HepG2 (cell line): Measurements from ENCODE around the gene CSNK1D. TPM values are rescaled to one million over a fixed set of nuclear protein-coding genes. Genes with fewer than 3 reads are reported as not detected.

Source experiments
- AFF4 ChIP-seq: sonication (generic); formaldehyde crosslinking; IDR thresholded peaks from 2 replicates; pipeline ENCODE4 v1.4.0; 2020; ENCODE audit warnings: missing genetic modification reagents
- CSRNP2 ChIP-seq: sonication (generic); formaldehyde crosslinking; conservative IDR thresholded peaks from 2 replicates; pipeline ENCODE4 v1.8.0; 2022; ENCODE audit warnings: low read depth, missing genetic modification reagents
- TP53 ChIP-seq: sonication (generic); formaldehyde crosslinking; conservative IDR thresholded peaks from 2 replicates; pipeline ENCODE4 v1.4.0; 2020; ENCODE audit warnings: missing genetic modification reagents
- ZBTB4 ChIP-seq: sonication (generic); formaldehyde crosslinking; IDR thresholded peaks from 2 replicates; pipeline ENCODE4 v1.4.0; 2020; ENCODE audit warnings: missing genetic modification reagents, mild to moderate bottlenecking, borderline replicate concordance
- ZNF407 ChIP-seq: sonication (generic); formaldehyde crosslinking; IDR thresholded peaks from one replicate; pipeline ENCODE4 v1.5.1; 2020; ENCODE audit warnings: mild to moderate bottlenecking, missing genetic modification reagents; ENCODE audit errors: not compliant biosample characterization
- ZNF484 ChIP-seq: sonication (generic); formaldehyde crosslinking; IDR thresholded peaks from 2 replicates; pipeline ENCODE4 v1.5.1; 2020; ENCODE audit warnings: mild to moderate bottlenecking, low read depth, missing genetic modification reagents, borderline replicate concordance
- ZNF740 ChIP-seq: sonication (generic); formaldehyde crosslinking; IDR thresholded peaks from 2 replicates; pipeline ENCODE4 v1.4.0; 2020; ENCODE audit warnings: missing genetic modification reagents
- ZSCAN30 ChIP-seq: sonication (generic); formaldehyde crosslinking; IDR thresholded peaks from 2 replicates; pipeline ENCODE4 v1.5.0; 2020; ENCODE audit warnings: mild to moderate bottlenecking, missing genetic modification reagents
- polyA plus RNA-seq, 8 experiments: library from polyadenylated mRNA; depleted of rRNA in 3 of 8; stranded (reverse) in 7 of 8; unstranded in 1 of 8; fragments of >200 nt; fragmentation: Illumina TruSeq in 4 of 8; extraction: Trizol in 4 of 8; gene quantifications; 2 replicates each; pipeline versions ENCODE4 v1.2.1 to v1.2.3, GENCODE V29; 2011 to 2016; ENCODE audit warnings: low read depth in 4 of 8, missing spikeins in 1 of 8, mixed read lengths in 1 of 8; ENCODE audit not compliant: insufficient read depth in 1 of 8
- total RNA-seq, 5 experiments: library from RNA; depleted of rRNA; stranded (reverse); fragments of >200 nt; fragmentation: Illumina TruSeq; extraction: Trizol; gene quantifications; 2 replicates each; pipeline ENCODE4 v1.2.3, GENCODE V29; 2016; ENCODE audit warnings: low read depth in 1 of 5

The CSNK1D gene
- total and polyA plus RNA-seq, 2 of the 13 experiments (the other 11 are each of a cell fraction or from before 2014, with no cell fraction given) = 31.5 to 128 TPM

GRCh38 chr17:82239926-82240505 is 33.5 kb downstream of the CSNK1D start (continued):
- TF ChIP-seq ZNF407 (CRISPR knock-in tag) = no peak
- 0 out of 2 replicates have a peak, but pooled peaks have one; percentile 38 for TF ChIP-seq AFF4
- TF ChIP-seq ZNF740 (CRISPR knock-in tag) = peak; percentile 65; the same call in 1 of the 2 replicates
- no peak for TF ChIP-seq ZNF484 (CRISPR knock-in tag)
- TF ChIP-seq ZBTB4 (CRISPR knock-in tag) = 0 out of 2 replicates have a peak, but pooled peaks have one; percentile 83
- TF ChIP-seq TP53 (CRISPR knock-in tag) = no peak
- no peak for TF ChIP-seq ZSCAN30
- no peak for TF ChIP-seq CSRNP2 (CRISPR knock-in tag)
